Esophagus muscularis mucosa (tissue), 4 donors: ENCODE measurements around the gene SERHL2. TPM values are rescaled to one million over a fixed set of nuclear protein-coding genes. Genes with fewer than 3 reads are reported as not detected.

Source experiments
- DNase-seq: peaks from one replicate; pipeline ENCODE4 v3.0.0-alpha.2; 2017; ENCODE audit errors: extremely low spot score
- H3K27ac ChIP-seq, 4 donors: fragments of 200-600 bp; sonication (generic); replicated peaks in 1 of 4; 1 replicate in 3 of 4; 2 replicates in 1 of 4; pipeline ENCODE4 v1.5.1; 2016 to 2019; ENCODE audit warnings: mild to moderate bottlenecking in 1 of 4
- H3K27me3 ChIP-seq, 4 donors: fragments of 200-600 bp; sonication (generic); one replicate each; pipeline versions ENCODE4 v1.5.1 to v1.6.0; 2016 to 2019
- H3K36me3 ChIP-seq, 4 donors: fragments of 200-600 bp; sonication (generic); one replicate each; pipeline ENCODE4 v1.5.1; 2016 to 2019
- H3K4me1 ChIP-seq, 4 donors: fragments of 200-600 bp; sonication (generic); one replicate each; pipeline ENCODE4 v1.5.1; 2016 to 2019
- H3K4me3 ChIP-seq, 4 donors: fragments of 200-600 bp; sonication (generic); 1 replicate in 2 of 4; 2 replicates in 2 of 4; pipeline ENCODE4 v1.5.1; 2016 to 2019; ENCODE audit warnings: mild to moderate bottlenecking in 4 of 4, moderate library complexity in 1 of 4
- H3K9me3 ChIP-seq, 4 donors: fragments of 200-600 bp; sonication (generic); 1 replicate in 3 of 4; 2 replicates in 1 of 4; pipeline ENCODE4 v1.5.1; 2016 to 2019
- CTCF ChIP-seq, 3 experiments: fragments of 200-600 bp in 2 of 3; fragments of 450-650 bp in 1 of 3; sonication (generic) in 2 of 3; IDR thresholded peaks; one replicate each; pipeline ENCODE4 v1.5.1; 2017 to 2019; ENCODE audit warnings: antibody characterized with exemption in 3 of 3, mild to moderate bottlenecking in 2 of 3, moderate library complexity in 1 of 3
- EP300 ChIP-seq: sonication (generic); formaldehyde crosslinking; IDR thresholded peaks from one replicate; pipeline ENCODE4 v1.6.1; 2017; ENCODE audit warnings: antibody characterized with exemption
- POLR2A ChIP-seq: fragments of 450-650 bp; IDR thresholded peaks from one replicate; pipeline ENCODE4 v1.6.1; 2017; ENCODE audit warnings: antibody characterized with exemption, moderate library complexity, mild to moderate bottlenecking, low read depth
- POLR2AphosphoS5 ChIP-seq, 2 donors: sonication (generic); formaldehyde crosslinking; IDR thresholded peaks; one replicate each; pipeline ENCODE4 v1.6.1; 2017; ENCODE audit warnings: antibody characterized with exemption in 2 of 2
- WGBS: methylation state at CpG from one replicate; pipeline ENCODE4 v1.1.5; 2018; 5-methylcytosine and 5-hydroxymethylcytosine counted together
- intact Hi-C: fragments of 100-400 bp; cut with DNase I; formaldehyde crosslinking; loops from one replicate; pipeline ENCODE4 v1.15.1; 2023
- total RNA-seq, 4 donors: library from RNA; depleted of rRNA; stranded (reverse); fragments of >200 nt; gene quantifications; one replicate each; pipeline versions ENCODE4 v1.1.0 to v1.2.1, GENCODE V29; 2016

SERHL2 gene
- total RNA-seq, 4 donors from 2014 or later: 3.1 to 9.1 (median 5.0) TPM

GRCh38 chr22:42584364-42584940 is 30.7 kb downstream of the SERHL2 start:
- WGBS: 91% methylated on average over 4 of the region's 4 CpGs

GRCh38 chr22:42585096-42585495 is 31.3 kb downstream of the SERHL2 start:
- peaks cover 6 to 17% (median 12%) of the 10 kb centered on the region in 4 donors for H3K4me1 ChIP-seq
- 73% methylated on average over 8 of the region's 8 CpGs for WGBS
- H3K27me3 ChIP-seq: no peaks in the 10 kb centered on the region
- no peak overlapping the region for H3K4me3 ChIP-seq
- intact Hi-C loops: no loop called here
- peaks cover 43 to 74% (median 65%) of the 10 kb centered on the region in 4 donors for H3K36me3 ChIP-seq
- TF ChIP-seq CTCF (IDR thresholded peaks at IDR 0.05) (no peak), POLR2A (no peak), EP300 (no peak)
- H3K9me3 ChIP-seq: no peaks in the 10 kb centered on the region
- H3K27ac ChIP-seq: no peak overlapping the region
- no peak for DNase-seq

More at GRCh38 chr22:42584364-42584940, 30.7 kb downstream of the SERHL2 start:
- H3K4me3 ChIP-seq: no peak overlapping the region
- H3K4me1 ChIP-seq: peaks cover 6 to 17% (median 13%) of the 10 kb centered on the region in 4 donors
- TF ChIP-seq EP300: no peak
- TF ChIP-seq CTCF (IDR thresholded peaks at IDR 0.05): no peak
- no peak for TF ChIP-seq POLR2AphosphoS5 (IDR thresholded peaks at IDR 0.05)
- no peak for TF ChIP-seq POLR2A
- H3K9me3 ChIP-seq: no peaks in the 10 kb centered on the region
- H3K36me3 ChIP-seq: peaks cover 43 to 74% (median 65%) of the 10 kb centered on the region in 4 donors
- no peak overlapping the region for H3K27ac ChIP-seq
- no peak for DNase-seq
- no peaks in the 10 kb centered on the region for H3K27me3 ChIP-seq
- intact Hi-C loops: no loop called here

GRCh38 chr22:42586381-42586780 is 32.6 kb downstream of the SERHL2 start:
- 95% methylated on average over 4 of the region's 4 CpGs for WGBS
- Histone ChIP-seq H3K27ac (no peak overlapping the region), H3K4me1 (peaks cover 5 to 11% (median 6%) of the 10 kb centered on the region in 4 donors), H3K27me3 (no peaks in the 10 kb centered on the region), H3K4me3 (no peak overlapping the region), H3K36me3 (peaks cover 43 to 87% (median 76%) of the 10 kb centered on the region in 4 donors), H3K9me3 (no peaks in the 10 kb centered on the region)
- intact Hi-C loops: no loop called here
- no peak for TF ChIP-seq EP300
- no peak for TF ChIP-seq CTCF (IDR thresholded peaks at IDR 0.05)
- no peak for TF ChIP-seq POLR2A
- TF ChIP-seq POLR2AphosphoS5 (IDR thresholded peaks at IDR 0.05): no peak
- no peak for DNase-seq

DNA sequence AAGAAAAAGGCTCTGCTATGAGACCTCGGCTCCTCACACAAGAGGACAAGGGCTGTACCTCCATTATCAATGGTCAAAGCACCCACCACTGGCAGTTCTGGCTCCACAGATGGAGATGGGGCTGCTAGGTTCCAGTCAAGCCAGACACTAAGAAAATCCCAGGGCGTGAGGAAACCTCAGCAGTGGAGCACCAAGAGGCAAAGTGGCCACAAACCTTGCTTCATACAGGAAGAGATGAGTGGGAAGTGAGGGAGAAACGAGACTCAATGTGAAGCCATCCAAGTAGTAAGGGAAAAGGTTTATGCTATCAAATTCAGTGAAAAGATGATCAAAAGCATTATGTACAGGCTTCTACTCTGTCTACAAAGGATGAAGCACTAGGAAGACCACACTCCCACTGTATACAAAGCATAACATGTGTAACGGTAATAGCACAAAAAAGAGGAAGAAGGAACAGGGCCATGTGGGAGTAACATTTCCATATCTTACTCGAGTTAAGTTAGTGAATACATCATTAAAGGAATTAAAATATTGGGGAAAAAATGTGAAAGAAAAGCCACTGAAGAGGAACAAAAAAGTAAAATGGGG is 33.9 kb downstream of the SERHL2 start:
- H3K36me3 ChIP-seq: peaks cover 50 to 100% (median 89%) of the 10 kb centered on the region in 4 donors
- H3K4me3 ChIP-seq: no peak overlapping the region
- no peak overlapping the region for H3K27ac ChIP-seq
- H3K27me3 ChIP-seq: no peaks in the 10 kb centered on the region
- 72% methylated on average over 5 of the region's 5 CpGs for WGBS
- no peaks in the 10 kb centered on the region for H3K9me3 ChIP-seq
- intact Hi-C loops: no loop called here
- TF ChIP-seq CTCF (IDR thresholded peaks at IDR 0.05): no peak
- no peak for TF ChIP-seq EP300
- no peak for TF ChIP-seq POLR2AphosphoS5 (IDR thresholded peaks at IDR 0.05)
- TF ChIP-seq POLR2A: no peak
- DNase-seq: no peak
- H3K4me1 ChIP-seq: peaks cover 0 to 6% (median 2%) of the 10 kb centered on the region in 4 donors
